ENCODE data around the gene ANKMY2. TPM values are rescaled to one million over a fixed set of nuclear protein-coding genes. Genes with fewer than 3 reads are reported as not detected.

The ANKMY2 gene
- total and polyA plus RNA-seq, 12 donors = 5.4 to 45.3 (median 15.8) TPM

- H3K4me1 ChIP-seq (replicated peaks in 1 of 2) = peaks cover 0 to 19% of the 10 kb centered on the region in 2 donors
- no peaks in the 10 kb centered on the region for H3K27me3 ChIP-seq
- H3K27ac ChIP-seq = peak overlapping the region in 1 of 5 donors; percentile 82
- no peak for DNase-seq
- no peak overlapping the region for H3K4me3 ChIP-seq
- H3K36me3 ChIP-seq (replicated peaks in 1 of 2) = no peaks in the 10 kb centered on the region
- 93 to 98% (median 95%) methylated on average over 2 of the region's 2 CpGs for WGBS, 4 donors
- intact Hi-C loops (cut with DNase I) = no loop called here
- H3K9me3 ChIP-seq (replicated peaks in 1 of 3) = no peaks in the 10 kb centered on the region
- TF ChIP-seq CTCF (IDR thresholded peaks at IDR 0.05) = no peak
- TF ChIP-seq POLR2A (IDR thresholded peaks at IDR 0.05) = no peak
These were observed 24.0 kb upstream of the ANKMY2 start for GRCh38 chr7:16669581-16669980.

GRCh38 chr7:16668978-16669377, 23.4 kb upstream of the ANKMY2 start:
- Histone ChIP-seq H3K27ac (peak overlapping the region in 4 of 5 donors; percentile 11 to 82 (median 46)), H3K9me3 (replicated peaks in 1 of 3) (no peaks in the 10 kb centered on the region), H3K4me3 (no peak overlapping the region), H3K27me3 (no peaks in the 10 kb centered on the region), H3K4me1 (replicated peaks in 1 of 2) (peaks cover 0 to 19% of the 10 kb centered on the region in 2 donors), H3K36me3 (replicated peaks in 1 of 2) (no peaks in the 10 kb centered on the region)
- WGBS, 4 donors = 93 to 98% (median 96%) methylated on average over 5 of the region's 5 CpGs
- TF ChIP-seq POLR2A (IDR thresholded peaks at IDR 0.05) = no peak
- no peak for TF ChIP-seq CTCF (IDR thresholded peaks at IDR 0.05)
- intact Hi-C loops (cut with DNase I) = no loop called here
- DNase-seq = peak in 1 of 7 donors; percentile 13

- 38 to 51% (median 45%) methylated on average over 11 of the region's 11 CpGs for WGBS, 4 donors
- peak; percentile 64 to 90 (median 84) for DNase-seq
- H3K27me3 ChIP-seq = no peaks in the 10 kb centered on the region
- no peaks in the 10 kb centered on the region for H3K9me3 ChIP-seq (replicated peaks in 1 of 3)
- peak overlapping the region; percentile 29 to 82 (median 64) for H3K27ac ChIP-seq
- no peaks in the 10 kb centered on the region for H3K36me3 ChIP-seq (replicated peaks in 1 of 2)
- TF ChIP-seq CTCF (IDR thresholded peaks at IDR 0.05) = peak in 3 of 6 experiments; percentile 20 to 27 (median 25)
- peak in 1 of 2 donors; percentile 45 for TF ChIP-seq POLR2A (IDR thresholded peaks at IDR 0.05)
- intact Hi-C loops (cut with DNase I) = no loop called here
- no peak overlapping the region for H3K4me3 ChIP-seq
- H3K4me1 ChIP-seq (replicated peaks in 1 of 2) = peaks cover 0 to 19% of the 10 kb centered on the region in 2 donors
These were observed 22.7 kb upstream of the ANKMY2 start for GRCh38 chr7:16668049-16668858.

GRCh38 chr7:16667355-16667754, 21.8 kb upstream of the ANKMY2 start:
- 87 to 92% (median 88%) methylated on average over 3 of the region's 3 CpGs for WGBS, 4 donors
- H3K27ac ChIP-seq = peak overlapping the region in 2 of 5 donors; percentile 29 to 82
- no peak overlapping the region for H3K4me3 ChIP-seq
- TF ChIP-seq CTCF (IDR thresholded peaks at IDR 0.05) (no peak), POLR2A (IDR thresholded peaks at IDR 0.05) (no peak)
- no peaks in the 10 kb centered on the region for H3K9me3 ChIP-seq (replicated peaks in 1 of 3)
- intact Hi-C loops (cut with DNase I) = no loop called here
- H3K4me1 ChIP-seq (replicated peaks in 1 of 2) = peaks cover 0 to 19% of the 10 kb centered on the region in 2 donors
- no peaks in the 10 kb centered on the region for H3K36me3 ChIP-seq (replicated peaks in 1 of 2)
- H3K27me3 ChIP-seq = no peaks in the 10 kb centered on the region
- DNase-seq = no peak
